ENCODE data around the gene LIMS1. TPM values are rescaled to one million over a fixed set of nuclear protein-coding genes. Genes with fewer than 3 reads are reported as not detected.

Gene LIMS1
- total and polyA plus RNA-seq, 2 donors (not counting 1 experiment from before 2014, with no cell fraction given): 14.0 to 22.1 TPM

DNA sequence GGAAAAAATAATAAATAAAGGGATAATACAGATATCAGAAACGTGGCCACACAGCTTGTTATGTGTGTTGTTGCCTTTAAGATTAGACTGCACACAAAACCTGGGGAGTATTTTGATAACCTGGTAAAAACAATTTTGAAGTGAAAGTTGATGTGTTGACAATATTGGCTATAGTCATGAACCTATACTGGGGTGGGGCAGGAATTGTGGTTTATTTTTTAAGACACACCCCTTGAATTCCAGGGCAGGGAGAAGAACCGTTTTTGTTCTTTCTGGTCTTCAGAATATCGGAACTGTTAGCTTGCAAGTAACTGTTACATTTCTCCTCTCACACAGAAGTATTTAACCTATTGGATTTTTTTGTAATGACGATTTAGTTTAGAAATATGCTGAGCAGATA is 80.4 kb downstream of the LIMS1 start:
- H3K79me2 ChIP-seq (ENCODE audit: control insufficient read depth, insufficient read depth, low read length): peaks cover 62% of the 10 kb centered on the region

DNA sequence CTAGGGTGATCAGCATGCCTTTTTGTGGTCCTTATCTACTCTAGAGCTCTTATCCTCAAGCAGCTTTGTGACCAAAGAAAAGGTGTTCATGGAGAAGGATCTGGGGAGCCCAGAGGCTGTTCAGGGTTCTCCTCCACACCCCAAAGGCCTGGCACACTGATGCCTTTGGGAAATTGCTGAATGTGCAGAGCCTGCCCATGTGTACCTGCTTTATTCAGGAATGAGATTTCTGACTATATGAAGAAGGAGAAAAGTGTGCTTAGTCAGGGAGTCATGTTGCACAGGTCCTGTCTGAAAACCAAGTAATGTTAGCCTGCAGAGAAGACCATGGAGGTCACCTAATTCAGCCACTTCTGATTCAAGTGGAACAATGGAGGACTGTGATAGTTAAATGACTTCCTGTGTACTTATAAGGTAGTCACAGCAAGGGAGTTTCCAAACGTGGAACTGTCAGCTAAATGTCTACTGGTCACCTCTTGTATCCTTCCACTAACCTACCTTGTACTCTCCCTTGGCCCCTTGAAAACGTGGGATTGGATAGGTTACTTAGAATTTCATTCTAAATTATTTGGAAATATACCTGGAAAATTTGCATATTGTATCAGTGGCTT is 81.3 kb downstream of the LIMS1 start:
- POLR2A ChIA-PET: no interaction called here
- WGBS (ENCODE audit: insufficient coverage): no CpG with 5 or more reads among the region's 2 CpGs

More for the DNA sequence above, 80.4 kb downstream of the LIMS1 start:
- Mint-ChIP-seq H3K9me3 (ENCODE audit: insufficient read depth) (no peaks in the 10 kb centered on the region), H3K4me1 (peaks cover 77% of the 10 kb centered on the region), H3K27me3 (no peaks in the 10 kb centered on the region), H3K4me3 (no peak overlapping the region), H3K27ac (no peak overlapping the region)
- no peak overlapping the region for H2AFZ ChIP-seq (ENCODE audit: insufficient read depth, low read depth, low read length, poor library complexity, severe bottlenecking)
- no peaks in the 10 kb centered on the region for H3K9me3 ChIP-seq (ENCODE audit: control extremely low read depth in 1 of 3, control insufficient read depth in 2 of 3, insufficient read depth in 1 of 3, low read length in 2 of 3)
- CTCF ChIA-PET: interaction anchor here (0.7 to 15.4 kb wide), 4 partner anchors 8 to 31 kb away, joined by 3 to 290 read pairs (median 14); no protein-coding TSS in a partner anchor
- no peaks in the 10 kb centered on the region for H3K27me3 ChIP-seq (replicated peaks in 1 of 4; ENCODE audit: control extremely low read depth in 1 of 4, control insufficient read depth in 3 of 4, insufficient read depth in 4 of 4, low read length in 3 of 4)
- POLR2A ChIA-PET: no interaction called here
- 80% methylated on average over 2 of the region's 4 CpGs for WGBS (ENCODE audit: insufficient coverage)
- H3K4me3 ChIP-seq (ENCODE audit: control extremely low read depth in 1 of 5, extremely low read depth in 1 of 5, insufficient read depth in 1 of 5, low read depth in 2 of 5, low read length in 4 of 5): no peak overlapping the region
- peaks cover 79 to 85% of the 10 kb centered on the region in 2 donors for H3K4me1 ChIP-seq (ENCODE audit: control insufficient read depth in 2 of 2, insufficient read depth in 2 of 2, low read length in 2 of 2)
- no peak overlapping the region for H3K4me2 ChIP-seq (replicated peaks; ENCODE audit: low read depth, low read length, poor library complexity, severe bottlenecking)
- DNase-seq (no peak), ATAC-seq (ENCODE audit: low read depth) (no peak)
- no peak for TF ChIP-seq EZH2 (IDR thresholded peaks at IDR 0.05; ENCODE audit: borderline replicate concordance, insufficient read depth, low read depth, low read length, poor library complexity, severe bottlenecking)
- TF ChIP-seq, protein P1, sequence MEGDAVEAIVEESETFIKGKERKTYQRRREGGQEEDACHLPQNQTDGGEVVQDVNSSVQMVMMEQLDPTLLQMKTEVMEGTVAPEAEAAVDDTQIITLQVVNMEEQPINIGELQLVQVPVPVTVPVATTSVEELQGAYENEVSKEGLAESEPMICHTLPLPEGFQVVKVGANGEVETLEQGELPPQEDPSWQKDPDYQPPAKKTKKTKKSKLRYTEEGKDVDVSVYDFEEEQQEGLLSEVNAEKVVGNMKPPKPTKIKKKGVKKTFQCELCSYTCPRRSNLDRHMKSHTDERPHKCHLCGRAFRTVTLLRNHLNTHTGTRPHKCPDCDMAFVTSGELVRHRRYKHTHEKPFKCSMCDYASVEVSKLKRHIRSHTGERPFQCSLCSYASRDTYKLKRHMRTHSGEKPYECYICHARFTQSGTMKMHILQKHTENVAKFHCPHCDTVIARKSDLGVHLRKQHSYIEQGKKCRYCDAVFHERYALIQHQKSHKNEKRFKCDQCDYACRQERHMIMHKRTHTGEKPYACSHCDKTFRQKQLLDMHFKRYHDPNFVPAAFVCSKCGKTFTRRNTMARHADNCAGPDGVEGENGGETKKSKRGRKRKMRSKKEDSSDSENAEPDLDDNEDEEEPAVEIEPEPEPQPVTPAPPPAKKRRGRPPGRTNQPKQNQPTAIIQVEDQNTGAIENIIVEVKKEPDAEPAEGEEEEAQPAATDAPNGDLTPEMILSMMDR (IDR thresholded peaks at IDR 0.05): no peak
- peaks cover 7% of the 10 kb centered on the region for H4K20me1 ChIP-seq (ENCODE audit: control insufficient read depth, insufficient read depth, low read length, poor library complexity, severe bottlenecking)
- intact Hi-C loops (cut with micrococcal nuclease): no loop called here
- no peaks in the 10 kb centered on the region for H3K36me3 ChIP-seq (replicated peaks in 1 of 2; ENCODE audit: control extremely low read depth in 1 of 2, control insufficient read depth in 1 of 2, extremely low read depth in 1 of 2, insufficient read depth in 2 of 2, low read length in 1 of 2)
- H3K9ac ChIP-seq (ENCODE audit: low read length): no peak overlapping the region
- H3K27ac ChIP-seq (ENCODE audit: low read length in 2 of 2): no peak overlapping the region

More for the DNA sequence above, 81.3 kb downstream of the LIMS1 start:
- no peaks in the 10 kb centered on the region for H3K27me3 Mint-ChIP-seq
- peaks cover 80% of the 10 kb centered on the region for H3K4me1 Mint-ChIP-seq
- H3K9me3 Mint-ChIP-seq (ENCODE audit: insufficient read depth): no peaks in the 10 kb centered on the region
- TF ChIP-seq EZH2 (IDR thresholded peaks at IDR 0.05; ENCODE audit: borderline replicate concordance, insufficient read depth, low read depth, low read length, poor library complexity, severe bottlenecking): no peak
- TF ChIP-seq, protein P1 (IDR thresholded peaks at IDR 0.05): no peak
- H2AFZ ChIP-seq (ENCODE audit: insufficient read depth, low read depth, low read length, poor library complexity, severe bottlenecking): no peak overlapping the region
- H3K9me3 ChIP-seq (ENCODE audit: control extremely low read depth in 1 of 3, control insufficient read depth in 2 of 3, insufficient read depth in 1 of 3, low read length in 2 of 3): no peaks in the 10 kb centered on the region
- intact Hi-C loops (cut with micrococcal nuclease): no loop called here
- H3K27ac Mint-ChIP-seq: no peak overlapping the region
- peak overlapping the region; percentile 3 for H3K4me3 Mint-ChIP-seq
- H3K4me1 ChIP-seq (ENCODE audit: control insufficient read depth in 2 of 2, insufficient read depth in 2 of 2, low read length in 2 of 2): peaks cover 81 to 85% of the 10 kb centered on the region in 2 donors
- peak; percentile 12 for ATAC-seq (ENCODE audit: low read depth)
- CTCF ChIA-PET: interaction anchor here (1.1 to 15.4 kb wide), 5 partner anchors 9 to 31 kb away, joined by 3 to 290 read pairs (median 11); no protein-coding TSS in a partner anchor
- H3K36me3 ChIP-seq (replicated peaks in 1 of 2; ENCODE audit: control extremely low read depth in 1 of 2, control insufficient read depth in 1 of 2, extremely low read depth in 1 of 2, insufficient read depth in 2 of 2, low read length in 1 of 2): no peaks in the 10 kb centered on the region
- H3K4me3 ChIP-seq (ENCODE audit: control extremely low read depth in 1 of 5, extremely low read depth in 1 of 5, insufficient read depth in 1 of 5, low read depth in 2 of 5, low read length in 4 of 5): peak overlapping the region in 1 of 5 experiments; percentile 8
- peaks cover 53% of the 10 kb centered on the region for H3K79me2 ChIP-seq (ENCODE audit: control insufficient read depth, insufficient read depth, low read length)
- H3K4me2 ChIP-seq (replicated peaks; ENCODE audit: low read depth, low read length, poor library complexity, severe bottlenecking): peak overlapping the region; percentile 39
- H4K20me1 ChIP-seq (ENCODE audit: control insufficient read depth, insufficient read depth, low read length, poor library complexity, severe bottlenecking): peaks cover 7% of the 10 kb centered on the region
- H3K27ac ChIP-seq (ENCODE audit: low read length in 2 of 2): no peak overlapping the region
- H3K27me3 ChIP-seq (replicated peaks in 1 of 4; ENCODE audit: control extremely low read depth in 1 of 4, control insufficient read depth in 3 of 4, insufficient read depth in 4 of 4, low read length in 3 of 4): no peaks in the 10 kb centered on the region
- H3K9ac ChIP-seq (ENCODE audit: low read length): peak overlapping the region; percentile 0
- DNase-seq: peak; percentile 46

Data from B cell (primary cell).